HepG2 (cell line): ENCODE measurements around the gene FCHO1. TPM values are rescaled to one million over a fixed set of nuclear protein-coding genes. Genes with fewer than 3 reads are reported as not detected.

Source experiments
- ATAC-seq: fragments of 200-7000 bp; cut with Tn5 transposase; 3 replicates; pipeline ENCODE4 v1.9.1; 2020; ENCODE audit warnings: mild to moderate bottlenecking, moderate library complexity
- BruUV-seq: library from RNA; stranded (reverse); fragments of 400-500 nt; replicated peaks from 2 replicates; lab custom pipeline; 2021; lab: Mats Ljungman, UMichigan
- CTCF ChIA-PET: fragments of 300-600 bp; formaldehyde crosslinking; extraction: SDS; loops from one replicate; lab custom pipeline; 2021; ENCODE audit warnings: low total read pairs, inconsistent platforms, low intra/inter-chr PET ratio; lab: Yijun Ruan, JAX
- POLR2A ChIA-PET: fragments of 350-600 bp; sonication (Branson Sonifier 250); formaldehyde crosslinking; loops from one replicate; lab custom pipeline; 2020; ENCODE audit warnings: antibody characterized with exemption, inconsistent platforms; lab: Yijun Ruan, JAX
- DNase-seq: peaks from one replicate; pipeline ENCODE4 v3.0.0-alpha.2; 2015; ENCODE audit warnings: low spot score
- FAIRE-seq: peaks from 3 replicates; lab custom pipeline; 2011; peaks lifted over from hg19 to GRCh38; lab: Jason Lieb, UNC
- H2AFZ ChIP-seq: one replicate; pipeline ENCODE4 v1.6.1; 2011; ENCODE audit warnings: low read length, inconsistent platforms
- H3K27ac ChIP-seq: fragments of 300-600 bp; 3 replicates; pipeline ENCODE4 v1.8.0; 2011; ENCODE audit warnings: mixed run types, mild to moderate bottlenecking, mixed read lengths, low read length, inconsistent platforms; ENCODE audit not compliant: insufficient read depth; ENCODE audit errors: extremely low read length
- H3K27me3 ChIP-seq, 2 experiments: fragments of 200-600 bp in 1 of 2; 2 replicates in 1 of 2; 3 replicates in 1 of 2; pipeline versions ENCODE4 v1.6.0 to v1.8.0; 2011; ENCODE audit warnings: low read length in 2 of 2, mild to moderate bottlenecking in 2 of 2, moderate library complexity in 2 of 2, inconsistent platforms in 1 of 2; ENCODE audit not compliant: insufficient read depth in 2 of 2, control insufficient read depth in 1 of 2
- H3K36me3 ChIP-seq, 2 experiments: fragments of 200-600 bp in 1 of 2; replicated peaks in 1 of 2; 2 replicates in 1 of 2; 3 replicates in 1 of 2; pipeline versions ENCODE4 v1.5.1 to v1.8.0; 2011; ENCODE audit warnings: low read length in 2 of 2, inconsistent platforms in 1 of 2; ENCODE audit not compliant: insufficient read depth in 2 of 2, control insufficient read depth in 1 of 2
- H3K4me1 ChIP-seq: 2 replicates; pipeline ENCODE4 v1.5.1; 2012; ENCODE audit warnings: low read length, inconsistent platforms; ENCODE audit not compliant: insufficient read depth
- H3K4me2 ChIP-seq: 2 replicates; pipeline ENCODE4 v1.6.0; 2011; ENCODE audit warnings: low read depth, low read length, inconsistent platforms
- H3K4me3 ChIP-seq, 3 experiments: fragments of 200-600 bp in 1 of 3; sonication (generic), shearing (Covaris generic) in 1 of 3; replicated peaks in 1 of 3; 2 replicates each; pipeline ENCODE4 v1.5.1; 2011 to 2016; ENCODE audit warnings: low read length in 3 of 3, inconsistent platforms in 2 of 3, low read depth in 2 of 3, mild to moderate bottlenecking in 2 of 3, control low read depth in 1 of 3, mixed read lengths in 1 of 3; ENCODE audit not compliant: insufficient read depth in 1 of 3
- H3K79me2 ChIP-seq: one replicate; pipeline ENCODE4 v1.6.1; 2011; ENCODE audit warnings: low read length, inconsistent platforms; ENCODE audit not compliant: insufficient read depth
- H3K9ac ChIP-seq: 2 replicates; pipeline ENCODE4 v1.6.0; 2011; ENCODE audit warnings: mild to moderate bottlenecking, low read depth, low read length, inconsistent platforms; ENCODE audit not compliant: insufficient read depth
- H3K9me3 ChIP-seq: 2 replicates; pipeline ENCODE4 v1.5.1; 2012; ENCODE audit warnings: mild to moderate bottlenecking, low read length
- H4K20me1 ChIP-seq: 2 replicates; pipeline ENCODE4 v1.6.0; 2011; ENCODE audit warnings: inconsistent platforms, mild to moderate bottlenecking, low read length, moderate library complexity; ENCODE audit not compliant: insufficient read depth
- CEBPB ChIP-seq: IDR thresholded peaks from 2 replicates; pipeline ENCODE4 v1.6.1; 2011; ENCODE audit warnings: low read depth, low read length, improper control_type of control experiment, borderline replicate concordance
- KLF16 ChIP-seq, 2 experiments: sonication (generic) in 1 of 2; formaldehyde crosslinking in 1 of 2; IDR thresholded peaks; 2 replicates each; pipeline versions ENCODE4 v1.6.1 to v1.8.0; 2016 to 2023; ENCODE audit warnings: missing genetic modification reagents in 2 of 2, missing compliant biosample characterization in 1 of 2
- THAP11 ChIP-seq: IDR thresholded peaks from 2 replicates; pipeline ENCODE4 v1.6.1; 2016; ENCODE audit warnings: missing biosample characterization, missing genetic modification reagents
- ZNF629 ChIP-seq: sonication (generic); formaldehyde crosslinking; conservative IDR thresholded peaks from 2 replicates; pipeline ENCODE4 v1.5.0; 2020; ENCODE audit warnings: missing genetic modification reagents
- ZNF772 ChIP-seq: sonication (generic); formaldehyde crosslinking; IDR thresholded peaks from 2 replicates; pipeline ENCODE4 v1.5.0; 2020; ENCODE audit warnings: mild to moderate bottlenecking, missing genetic modification reagents
- WGBS: methylation state at CpG from one replicate; pipeline ENCODE4 v1.1.6; 2017; ENCODE audit warnings: low lambda C conversion rate; 5-methylcytosine and 5-hydroxymethylcytosine counted together
- in situ Hi-C: cut with HindIII; loops from 2 replicates; pipeline ENCODE4 v1.10.0; 2017; ENCODE audit warnings: low pct_unique_long_range_greater_than_20kb; ENCODE audit not compliant: extremely low pct_ligation_motif_present
- intact Hi-C: fragments of 100-400 bp; cut with micrococcal nuclease; formaldehyde crosslinking; loops from one replicate; pipeline ENCODE4 v1.10.0; 2022; ENCODE audit not compliant: unreplicated experiment
- polyA plus RNA-seq, 8 experiments: library from polyadenylated mRNA; depleted of rRNA in 3 of 8; stranded (reverse) in 7 of 8; unstranded in 1 of 8; fragments of >200 nt; fragmentation: Illumina TruSeq in 4 of 8; extraction: Trizol in 4 of 8; gene quantifications; 2 replicates each; pipeline versions ENCODE4 v1.2.1 to v1.2.3, GENCODE V29; 2011 to 2016; ENCODE audit warnings: low read depth in 4 of 8, missing spikeins in 1 of 8, mixed read lengths in 1 of 8; ENCODE audit not compliant: insufficient read depth in 1 of 8
- total RNA-seq, 5 experiments: library from RNA; depleted of rRNA; stranded (reverse); fragments of >200 nt; fragmentation: Illumina TruSeq; extraction: Trizol; gene quantifications; 2 replicates each; pipeline ENCODE4 v1.2.3, GENCODE V29; 2016; ENCODE audit warnings: low read depth in 1 of 5
- TF ChIP-seq, protein P1 (sequence below): sonication (generic); formaldehyde crosslinking; IDR thresholded peaks from 2 replicates; pipeline ENCODE4 v1.4.0; 2020; ENCODE audit warnings: missing genetic modification reagents

FCHO1 gene
- total and polyA plus RNA-seq, 2 of the 13 experiments (the other 11 are each of a cell fraction or from before 2014, with no cell fraction given) = 1.3 to 3.1 TPM

DNA sequence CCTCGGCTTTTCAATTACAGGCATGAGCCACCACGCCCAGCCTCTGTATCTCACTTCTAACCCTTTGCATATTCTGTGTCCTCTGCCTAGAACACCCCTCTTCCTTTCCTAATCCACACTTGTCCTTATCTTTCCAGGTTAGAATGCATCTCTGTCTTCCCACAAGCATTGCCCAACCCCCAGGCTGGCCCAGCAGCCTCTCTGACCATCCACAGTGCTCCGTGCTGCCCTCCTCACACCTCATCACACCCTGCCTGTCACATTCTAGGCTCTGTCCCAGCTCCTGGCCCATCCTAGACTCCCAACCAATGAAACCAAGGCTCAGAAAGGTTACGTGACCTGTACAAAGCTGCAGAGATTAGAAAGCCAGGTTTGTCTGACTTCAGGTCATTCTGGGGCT lies 85.3 kb downstream of the FCHO1 start (continued):
- TF ChIP-seq, protein P1, sequence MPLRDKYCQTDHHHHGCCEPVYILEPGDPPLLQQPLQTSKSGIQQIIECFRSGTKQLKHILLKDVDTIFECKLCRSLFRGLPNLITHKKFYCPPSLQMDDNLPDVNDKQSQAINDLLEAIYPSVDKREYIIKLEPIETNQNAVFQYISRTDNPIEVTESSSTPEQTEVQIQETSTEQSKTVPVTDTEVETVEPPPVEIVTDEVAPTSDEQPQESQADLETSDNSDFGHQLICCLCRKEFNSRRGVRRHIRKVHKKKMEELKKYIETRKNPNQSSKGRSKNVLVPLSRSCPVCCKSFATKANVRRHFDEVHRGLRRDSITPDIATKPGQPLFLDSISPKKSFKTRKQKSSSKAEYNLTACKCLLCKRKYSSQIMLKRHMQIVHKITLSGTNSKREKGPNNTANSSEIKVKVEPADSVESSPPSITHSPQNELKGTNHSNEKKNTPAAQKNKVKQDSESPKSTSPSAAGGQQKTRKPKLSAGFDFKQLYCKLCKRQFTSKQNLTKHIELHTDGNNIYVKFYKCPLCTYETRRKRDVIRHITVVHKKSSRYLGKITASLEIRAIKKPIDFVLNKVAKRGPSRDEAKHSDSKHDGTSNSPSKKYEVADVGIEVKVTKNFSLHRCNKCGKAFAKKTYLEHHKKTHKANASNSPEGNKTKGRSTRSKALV = no peak
- TF ChIP-seq CEBPB (no peak), KLF16 (CRISPR knock-in tag; IDR thresholded peaks at IDR 0.05) (no peak)

DNA sequence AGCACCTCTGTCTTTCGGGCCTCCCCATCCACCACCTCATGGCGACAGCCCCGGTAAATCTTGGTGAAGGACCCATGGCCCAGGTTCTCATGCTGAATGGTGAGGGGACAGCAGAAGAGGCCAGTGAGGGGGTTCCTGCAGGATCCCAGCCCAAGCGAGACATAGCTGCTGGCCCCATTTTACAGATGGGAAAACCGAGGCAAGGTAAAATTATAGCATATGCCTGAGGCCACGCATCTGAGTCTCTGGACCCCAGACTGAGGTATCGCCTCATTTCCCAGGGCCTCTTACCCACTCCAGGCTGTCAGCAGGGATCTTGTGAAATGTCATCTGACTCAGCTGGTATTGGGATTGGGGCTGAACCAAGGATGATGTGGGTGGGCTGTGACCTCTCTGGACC lies 86.7 kb downstream of the FCHO1 start:
- intact Hi-C loops = no loop called here
- no peaks in the 10 kb centered on the region for H4K20me1 ChIP-seq
- H3K9me3 ChIP-seq = no peaks in the 10 kb centered on the region
- no peak overlapping the region for H3K4me3 ChIP-seq
- TF ChIP-seq ZNF629 (CRISPR knock-in tag) = peak; percentile 80
- TF ChIP-seq ZNF772 (CRISPR knock-in tag) = no peak
- no peak for TF ChIP-seq THAP11 (CRISPR knock-in tag)
- in situ Hi-C loops = no loop called here
- no peak overlapping the region for H3K4me2 ChIP-seq
- H3K9ac ChIP-seq = no peak overlapping the region
- CTCF ChIA-PET = no interaction called here
- no TSS peak for BruUV-seq
- no peaks in the 10 kb centered on the region for H3K4me1 ChIP-seq
- no peak overlapping the region for H2AFZ ChIP-seq
- DNase-seq = no peak
- no peaks in the 10 kb centered on the region; a peak in 1 of 5 replicates for H3K27me3 ChIP-seq
- H3K79me2 ChIP-seq = no peaks in the 10 kb centered on the region
- H3K36me3 ChIP-seq = peaks cover 4 to 6% of the 10 kb centered on the region in 2 experiments; a peak in 2 of 5 replicates
- POLR2A ChIA-PET = no interaction called here
- H3K27ac ChIP-seq = no peak overlapping the region
- no peak for FAIRE-seq
- 94% methylated on average over 7 of the region's 7 CpGs for WGBS
- no peak for ATAC-seq

Other genes starting within 250 kb of the FCHO1 start
- 33.8 and 36.7 TPM in 2 replicates for gene PGLS, start 239.8 kb upstream of the FCHO1 start, total RNA-seq (2016; rRNA removed; fragmentation: Illumina TruSeq; extraction: Trizol)
- gene PGLS, start 239.8 kb upstream of the FCHO1 start, polyA plus RNA-seq (2011; rRNA removed) = 43.8 and 49.1 TPM in 2 replicates
- 33.3 and 58.0 TPM in 2 replicates for gene COLGALT1, start 195.8 kb upstream of the FCHO1 start, total RNA-seq (2016; rRNA removed; fragmentation: Illumina TruSeq; extraction: Trizol)
- gene COLGALT1, start 195.8 kb upstream of the FCHO1 start, polyA plus RNA-seq (2011; rRNA removed) = 196 and 211 TPM in 2 replicates
- gene UNC13A, start 63.1 kb upstream of the FCHO1 start, total RNA-seq (2016; rRNA removed; fragmentation: Illumina TruSeq; extraction: Trizol) = 0.07 and 0.11 TPM in 2 replicates
- 0.34 and 0.45 TPM in 2 replicates for gene UNC13A, start 63.1 kb upstream of the FCHO1 start, polyA plus RNA-seq (2011; rRNA removed)
- 3.8 and 12.2 TPM in 2 replicates for gene MAP1S, start 32.0 kb upstream of the FCHO1 start, total RNA-seq (2016; rRNA removed; fragmentation: Illumina TruSeq; extraction: Trizol)
- gene MAP1S, start 32.0 kb upstream of the FCHO1 start, polyA plus RNA-seq (2011; rRNA removed) = 7.3 and 8.2 TPM in 2 replicates
- 0.48 and 0.86 TPM in 2 replicates for gene B3GNT3, start 43.7 kb downstream of the FCHO1 start, total RNA-seq (2016; rRNA removed; fragmentation: Illumina TruSeq; extraction: Trizol)
- 4.0 and 8.6 TPM in 2 replicates for gene B3GNT3, start 43.7 kb downstream of the FCHO1 start, polyA plus RNA-seq (2011; rRNA removed)
- not detected in 2 replicates for gene INSL3, start 70.0 kb downstream of the FCHO1 start, total RNA-seq (2016; rRNA removed; fragmentation: Illumina TruSeq; extraction: Trizol)
- gene INSL3, start 70.0 kb downstream of the FCHO1 start, polyA plus RNA-seq (2011; rRNA removed) = 0.30 and 0.44 TPM in 2 replicates
- gene JAK3, start 96.5 kb downstream of the FCHO1 start, total RNA-seq (2016; rRNA removed; fragmentation: Illumina TruSeq; extraction: Trizol) = 2.8 and 3.4 TPM in 2 replicates
- 18.6 and 30.1 TPM in 2 replicates for gene JAK3, start 96.5 kb downstream of the FCHO1 start, polyA plus RNA-seq (2011; rRNA removed)
- 1,471 and 1,490 TPM in 2 replicates for gene RPL18A, start 108.4 kb downstream of the FCHO1 start, total RNA-seq (2016; rRNA removed; fragmentation: Illumina TruSeq; extraction: Trizol)
- 2,004 and 2,232 TPM in 2 replicates for gene RPL18A, start 108.4 kb downstream of the FCHO1 start, polyA plus RNA-seq (2011; rRNA removed)
- not detected in 2 replicates for gene SLC5A5, start 120.5 kb downstream of the FCHO1 start, total RNA-seq (2016; rRNA removed; fragmentation: Illumina TruSeq; extraction: Trizol)
- gene SLC5A5, start 120.5 kb downstream of the FCHO1 start, polyA plus RNA-seq (2011; rRNA removed) = not detected in 2 replicates
- 14.9 and 16.3 TPM in 2 replicates for gene CCDC124, start 181.5 kb downstream of the FCHO1 start, total RNA-seq (2016; rRNA removed; fragmentation: Illumina TruSeq; extraction: Trizol)
- 20.3 and 24.8 TPM in 2 replicates for gene CCDC124, start 181.5 kb downstream of the FCHO1 start, polyA plus RNA-seq (2011; rRNA removed)
- gene KCNN1, start 215.6 kb downstream of the FCHO1 start, total RNA-seq (2016; rRNA removed; fragmentation: Illumina TruSeq; extraction: Trizol) = 0.04 TPM in 1 of 2 replicates, not detected in the other
- gene KCNN1, start 215.6 kb downstream of the FCHO1 start, polyA plus RNA-seq (2011; rRNA removed) = not detected in 2 replicates